ENCODE results near the gene GRK3. TPM values are rescaled to one million over a fixed set of nuclear protein-coding genes. Genes with fewer than 3 reads are reported as not detected.
A peak's percentile ranks its signal among the peaks of the same experiment; 100 is the strongest.

GRK3 gene
- total and polyA plus RNA-seq, 10 of the 15 experiments (the other 5 are each of a cell fraction or from before 2014, with no cell fraction given), result 3.1 to 35.1 (median 14.7) TPM

DNA sequence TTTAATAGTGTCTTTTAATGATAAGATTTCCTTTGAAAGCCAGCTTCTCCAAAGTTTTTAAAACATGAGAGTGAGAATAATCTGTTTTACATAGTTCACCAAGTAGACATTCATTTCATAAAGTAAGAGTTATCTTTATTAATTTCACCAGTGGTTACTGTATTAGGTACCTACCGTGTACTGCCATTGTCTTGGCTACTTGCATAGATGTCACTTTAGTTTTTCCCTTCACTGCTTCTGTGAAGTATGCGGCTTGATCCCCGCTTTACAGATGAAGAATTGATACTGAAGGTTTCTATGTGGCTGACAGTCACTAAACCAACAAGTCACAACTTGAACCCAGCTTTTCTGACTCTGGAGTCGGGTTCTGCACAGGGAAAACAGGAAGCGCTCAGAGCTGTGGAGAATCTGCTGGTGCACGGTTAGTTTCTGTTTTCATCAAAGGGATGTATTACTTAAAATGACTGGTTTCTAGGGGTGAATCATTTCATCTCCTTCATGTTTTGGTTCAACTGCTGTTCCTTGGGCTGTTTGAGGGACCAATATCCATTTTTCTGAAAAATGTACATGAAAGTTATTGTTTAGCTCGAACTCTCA, 138.2 kb downstream of the GRK3 start (continued):
- TF ChIP-seq, protein P1, sequence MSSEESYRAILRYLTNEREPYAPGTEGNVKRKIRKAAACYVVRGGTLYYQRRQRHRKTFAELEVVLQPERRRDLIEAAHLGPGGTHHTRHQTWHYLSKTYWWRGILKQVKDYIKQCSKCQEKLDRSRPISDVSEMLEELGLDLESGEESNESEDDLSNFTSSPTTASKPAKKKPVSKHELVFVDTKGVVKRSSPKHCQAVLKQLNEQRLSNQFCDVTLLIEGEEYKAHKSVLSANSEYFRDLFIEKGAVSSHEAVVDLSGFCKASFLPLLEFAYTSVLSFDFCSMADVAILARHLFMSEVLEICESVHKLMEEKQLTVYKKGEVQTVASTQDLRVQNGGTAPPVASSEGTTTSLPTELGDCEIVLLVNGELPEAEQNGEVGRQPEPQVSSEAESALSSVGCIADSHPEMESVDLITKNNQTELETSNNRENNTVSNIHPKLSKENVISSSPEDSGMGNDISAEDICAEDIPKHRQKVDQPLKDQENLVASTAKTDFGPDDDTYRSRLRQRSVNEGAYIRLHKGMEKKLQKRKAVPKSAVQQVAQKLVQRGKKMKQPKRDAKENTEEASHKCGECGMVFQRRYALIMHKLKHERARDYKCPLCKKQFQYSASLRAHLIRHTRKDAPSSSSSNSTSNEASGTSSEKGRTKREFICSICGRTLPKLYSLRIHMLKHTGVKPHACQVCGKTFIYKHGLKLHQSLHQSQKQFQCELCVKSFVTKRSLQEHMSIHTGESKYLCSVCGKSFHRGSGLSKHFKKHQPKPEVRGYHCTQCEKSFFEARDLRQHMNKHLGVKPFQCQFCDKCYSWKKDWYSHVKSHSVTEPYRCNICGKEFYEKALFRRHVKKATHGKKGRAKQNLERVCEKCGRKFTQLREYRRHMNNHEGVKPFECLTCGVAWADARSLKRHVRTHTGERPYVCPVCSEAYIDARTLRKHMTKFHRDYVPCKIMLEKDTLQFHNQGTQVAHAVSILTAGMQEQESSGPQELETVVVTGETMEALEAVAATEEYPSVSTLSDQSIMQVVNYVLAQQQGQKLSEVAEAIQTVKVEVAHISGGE (CRISPR knock-in tag; IDR thresholded peaks at IDR 0.05), result no peak
- no peak for TF ChIP-seq ATF7 (IDR thresholded peaks at IDR 0.05; ENCODE audit: low read depth)
- no peak for TF ChIP-seq MEF2A (IDR thresholded peaks at IDR 0.05; ENCODE audit: insufficient read depth, low read depth, low read length)
- TF ChIP-seq ETV6 (conservative IDR thresholded peaks at IDR 0.05 in 1 of 2, IDR thresholded peaks at IDR 0.05 in 1 of 2; ENCODE audit: borderline replicate concordance in 1 of 2, low read depth in 1 of 2), result 0 out of 4 replicates have a peak, but pooled peaks of 1 of the 2 experiments have one; percentile 29
- TF ChIP-seq, protein P2, sequence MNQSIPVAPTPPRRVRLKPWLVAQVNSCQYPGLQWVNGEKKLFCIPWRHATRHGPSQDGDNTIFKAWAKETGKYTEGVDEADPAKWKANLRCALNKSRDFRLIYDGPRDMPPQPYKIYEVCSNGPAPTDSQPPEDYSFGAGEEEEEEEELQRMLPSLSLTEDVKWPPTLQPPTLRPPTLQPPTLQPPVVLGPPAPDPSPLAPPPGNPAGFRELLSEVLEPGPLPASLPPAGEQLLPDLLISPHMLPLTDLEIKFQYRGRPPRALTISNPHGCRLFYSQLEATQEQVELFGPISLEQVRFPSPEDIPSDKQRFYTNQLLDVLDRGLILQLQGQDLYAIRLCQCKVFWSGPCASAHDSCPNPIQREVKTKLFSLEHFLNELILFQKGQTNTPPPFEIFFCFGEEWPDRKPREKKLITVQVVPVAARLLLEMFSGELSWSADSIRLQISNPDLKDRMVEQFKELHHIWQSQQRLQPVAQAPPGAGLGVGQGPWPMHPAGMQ (IDR thresholded peaks at IDR 0.05; ENCODE audit: borderline replicate concordance), result no peak
- TF ChIP-seq BRCA1 (IDR thresholded peaks at IDR 0.05; ENCODE audit: low read depth, low read length), result no peak
- peak; percentile 83 for TF ChIP-seq EED (IDR thresholded peaks at IDR 0.05; ENCODE audit: low read depth)
- TF ChIP-seq, protein P3, sequence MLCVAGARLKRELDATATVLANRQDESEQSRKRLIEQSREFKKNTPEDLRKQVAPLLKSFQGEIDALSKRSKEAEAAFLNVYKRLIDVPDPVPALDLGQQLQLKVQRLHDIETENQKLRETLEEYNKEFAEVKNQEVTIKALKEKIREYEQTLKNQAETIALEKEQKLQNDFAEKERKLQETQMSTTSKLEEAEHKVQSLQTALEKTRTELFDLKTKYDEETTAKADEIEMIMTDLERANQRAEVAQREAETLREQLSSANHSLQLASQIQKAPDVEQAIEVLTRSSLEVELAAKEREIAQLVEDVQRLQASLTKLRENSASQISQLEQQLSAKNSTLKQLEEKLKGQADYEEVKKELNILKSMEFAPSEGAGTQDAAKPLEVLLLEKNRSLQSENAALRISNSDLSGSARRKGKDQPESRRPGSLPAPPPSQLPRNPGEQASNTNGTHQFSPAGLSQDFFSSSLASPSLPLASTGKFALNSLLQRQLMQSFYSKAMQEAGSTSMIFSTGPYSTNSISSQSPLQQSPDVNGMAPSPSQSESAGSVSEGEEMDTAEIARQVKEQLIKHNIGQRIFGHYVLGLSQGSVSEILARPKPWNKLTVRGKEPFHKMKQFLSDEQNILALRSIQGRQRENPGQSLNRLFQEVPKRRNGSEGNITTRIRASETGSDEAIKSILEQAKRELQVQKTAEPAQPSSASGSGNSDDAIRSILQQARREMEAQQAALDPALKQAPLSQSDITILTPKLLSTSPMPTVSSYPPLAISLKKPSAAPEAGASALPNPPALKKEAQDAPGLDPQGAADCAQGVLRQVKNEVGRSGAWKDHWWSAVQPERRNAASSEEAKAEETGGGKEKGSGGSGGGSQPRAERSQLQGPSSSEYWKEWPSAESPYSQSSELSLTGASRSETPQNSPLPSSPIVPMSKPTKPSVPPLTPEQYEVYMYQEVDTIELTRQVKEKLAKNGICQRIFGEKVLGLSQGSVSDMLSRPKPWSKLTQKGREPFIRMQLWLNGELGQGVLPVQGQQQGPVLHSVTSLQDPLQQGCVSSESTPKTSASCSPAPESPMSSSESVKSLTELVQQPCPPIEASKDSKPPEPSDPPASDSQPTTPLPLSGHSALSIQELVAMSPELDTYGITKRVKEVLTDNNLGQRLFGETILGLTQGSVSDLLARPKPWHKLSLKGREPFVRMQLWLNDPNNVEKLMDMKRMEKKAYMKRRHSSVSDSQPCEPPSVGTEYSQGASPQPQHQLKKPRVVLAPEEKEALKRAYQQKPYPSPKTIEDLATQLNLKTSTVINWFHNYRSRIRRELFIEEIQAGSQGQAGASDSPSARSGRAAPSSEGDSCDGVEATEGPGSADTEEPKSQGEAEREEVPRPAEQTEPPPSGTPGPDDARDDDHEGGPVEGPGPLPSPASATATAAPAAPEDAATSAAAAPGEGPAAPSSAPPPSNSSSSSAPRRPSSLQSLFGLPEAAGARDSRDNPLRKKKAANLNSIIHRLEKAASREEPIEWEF (IDR thresholded peaks at IDR 0.05; ENCODE audit: insufficient replicate concordance, low read depth, low read length), result no peak
- TF ChIP-seq, protein P4, sequence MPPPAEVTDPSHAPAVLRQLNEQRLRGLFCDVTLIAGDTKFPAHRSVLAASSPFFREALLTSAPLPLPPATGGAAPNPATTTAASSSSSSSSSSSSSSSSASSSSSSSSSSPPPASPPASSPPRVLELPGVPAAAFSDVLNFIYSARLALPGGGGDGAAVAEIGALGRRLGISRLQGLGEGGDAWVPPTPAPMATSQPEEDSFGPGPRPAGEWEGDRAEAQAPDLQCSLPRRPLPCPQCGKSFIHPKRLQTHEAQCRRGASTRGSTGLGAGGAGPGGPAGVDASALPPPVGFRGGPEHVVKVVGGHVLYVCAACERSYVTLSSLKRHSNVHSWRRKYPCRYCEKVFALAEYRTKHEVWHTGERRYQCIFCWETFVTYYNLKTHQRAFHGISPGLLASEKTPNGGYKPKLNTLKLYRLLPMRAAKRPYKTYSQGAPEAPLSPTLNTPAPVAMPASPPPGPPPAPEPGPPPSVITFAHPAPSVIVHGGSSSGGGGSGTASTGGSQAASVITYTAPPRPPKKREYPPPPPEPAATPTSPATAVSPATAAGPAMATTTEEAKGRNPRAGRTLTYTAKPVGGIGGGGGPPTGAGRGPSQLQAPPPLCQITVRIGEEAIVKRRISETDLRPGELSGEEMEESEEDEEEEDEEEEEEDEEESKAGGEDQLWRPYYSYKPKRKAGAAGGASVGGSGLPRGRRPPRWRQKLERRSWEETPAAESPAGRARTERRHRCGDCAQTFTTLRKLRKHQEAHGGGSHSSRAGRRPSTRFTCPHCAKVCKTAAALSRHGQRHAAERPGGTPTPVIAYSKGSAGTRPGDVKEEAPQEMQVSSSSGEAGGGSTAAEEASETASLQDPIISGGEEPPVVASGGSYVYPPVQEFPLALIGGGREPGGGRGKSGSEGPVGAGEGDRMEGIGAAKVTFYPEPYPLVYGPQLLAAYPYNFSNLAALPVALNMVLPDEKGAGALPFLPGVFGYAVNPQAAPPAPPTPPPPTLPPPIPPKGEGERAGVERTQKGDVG (CRISPR knock-in tag; IDR thresholded peaks at IDR 0.05), result no peak
- TF ChIP-seq TCF7 (IDR thresholded peaks at IDR 0.05; ENCODE audit: borderline replicate concordance), result peak; percentile 76
- no peak for TF ChIP-seq SIN3A (IDR thresholded peaks at IDR 0.05; ENCODE audit: low read depth, low read length)
- peak; percentile 83 for TF ChIP-seq ZNF24 (IDR thresholded peaks at IDR 0.05)

Measured in GM12878 (cell line).